Caco-2 (cell line): ENCODE results near the gene HOATZ. TPM values are rescaled to one million over a fixed set of nuclear protein-coding genes. Genes with fewer than 3 reads are reported as not detected.

Source experiments
- BruUV-seq: library from RNA; stranded (reverse); fragments of 400-500 nt; replicated peaks from 2 replicates; lab custom pipeline; 2021; lab: Mats Ljungman, UMichigan
- CTCF ChIA-PET: fragments of 300-600 bp; sonication (Branson Sonifier 250); formaldehyde crosslinking; loops from one replicate; lab custom pipeline; 2022; ENCODE audit warnings: antibody characterized with exemption; lab: Charles Lee
- POLR2A ChIA-PET: fragments of 300-600 bp; sonication (Branson Sonifier 250); formaldehyde crosslinking; loops from one replicate; lab custom pipeline; 2022; ENCODE audit warnings: antibody characterized with exemption; lab: Charles Lee
- DNase-seq, 2 experiments: peaks; one replicate each; pipeline versions ENCODE4 v3.0.0 to v3.0.0-alpha.2; 2020 to 2022
- H3K27me3 ChIP-seq: replicated peaks from 2 replicates; pipeline ENCODE4 v1.6.0; 2011; ENCODE audit warnings: low read length; ENCODE audit not compliant: control insufficient read depth, insufficient read depth
- H3K36me3 ChIP-seq: 2 replicates; pipeline ENCODE4 v1.5.1; 2011; ENCODE audit warnings: low read length; ENCODE audit not compliant: control insufficient read depth, insufficient read depth
- H3K4me1 ChIP-seq: fragments of 250-450 bp; sonication (Bioruptor Pico); 2 replicates; pipeline ENCODE4 v1.5.1; 2020; ENCODE audit warnings: mild to moderate bottlenecking
- H3K4me3 ChIP-seq: 2 replicates; pipeline ENCODE4 v1.5.1; 2011; ENCODE audit warnings: low read depth, mild to moderate bottlenecking, control low read depth, low read length
- H3K9me3 ChIP-seq: fragments of 250-450 bp; sonication (Bioruptor Pico); 2 replicates; pipeline ENCODE4 v1.5.1; 2020; ENCODE audit warnings: mild to moderate bottlenecking, moderate library complexity
- H3K27ac Mint-ChIP-seq: one replicate; pipeline ENCODE4 v1.8.0; 2022; ENCODE audit warnings: mixed read lengths; ENCODE audit not compliant: unreplicated experiment
- H3K27me3 Mint-ChIP-seq: one replicate; pipeline ENCODE4 v1.8.0; 2022; ENCODE audit warnings: mixed read lengths; ENCODE audit not compliant: insufficient read depth, unreplicated experiment
- H3K36me3 Mint-ChIP-seq: one replicate; pipeline ENCODE4 v1.8.0; 2022; ENCODE audit warnings: mild to moderate bottlenecking, mixed read lengths; ENCODE audit not compliant: insufficient read depth, unreplicated experiment
- H3K4me1 Mint-ChIP-seq: one replicate; pipeline ENCODE4 v1.8.0; 2022; ENCODE audit warnings: low read depth, mixed read lengths; ENCODE audit not compliant: unreplicated experiment
- H3K4me3 Mint-ChIP-seq: one replicate; pipeline ENCODE4 v1.8.0; 2022; ENCODE audit warnings: mild to moderate bottlenecking, moderate library complexity, mixed read lengths; ENCODE audit not compliant: unreplicated experiment
- H3K9me3 Mint-ChIP-seq: one replicate; pipeline ENCODE4 v1.8.0; 2022; ENCODE audit warnings: mixed read lengths; ENCODE audit not compliant: unreplicated experiment
- intact Hi-C: fragments of 100-400 bp; cut with micrococcal nuclease; formaldehyde crosslinking; loops from one replicate; pipeline ENCODE4 v1.10.0; 2022; ENCODE audit not compliant: unreplicated experiment
- total RNA-seq: library from RNA; stranded (reverse); gene quantifications from 2 replicates; pipeline ENCODE4 v1.2.3, GENCODE V29; 2022
- TF ChIP-seq, protein P1 (sequence below), 2 experiments: fragments of 200-600 bp in 1 of 2; IDR thresholded peaks; 1 replicate in 1 of 2; 2 replicates in 1 of 2; pipeline versions ENCODE4 v1.5.1 to v1.8.0; 2011 to 2022; ENCODE audit warnings: antibody characterized with exemption in 1 of 2, control low read depth in 1 of 2, inconsistent platforms in 1 of 2, low read depth in 1 of 2, low read length in 1 of 2, mild to moderate bottlenecking in 1 of 2, moderate library complexity in 1 of 2; ENCODE audit not compliant: insufficient read depth in 1 of 2, severe bottlenecking in 1 of 2, unreplicated experiment in 1 of 2

HOATZ gene
- total RNA-seq, 1 experiment from 2014 or later: not detected

DNA sequence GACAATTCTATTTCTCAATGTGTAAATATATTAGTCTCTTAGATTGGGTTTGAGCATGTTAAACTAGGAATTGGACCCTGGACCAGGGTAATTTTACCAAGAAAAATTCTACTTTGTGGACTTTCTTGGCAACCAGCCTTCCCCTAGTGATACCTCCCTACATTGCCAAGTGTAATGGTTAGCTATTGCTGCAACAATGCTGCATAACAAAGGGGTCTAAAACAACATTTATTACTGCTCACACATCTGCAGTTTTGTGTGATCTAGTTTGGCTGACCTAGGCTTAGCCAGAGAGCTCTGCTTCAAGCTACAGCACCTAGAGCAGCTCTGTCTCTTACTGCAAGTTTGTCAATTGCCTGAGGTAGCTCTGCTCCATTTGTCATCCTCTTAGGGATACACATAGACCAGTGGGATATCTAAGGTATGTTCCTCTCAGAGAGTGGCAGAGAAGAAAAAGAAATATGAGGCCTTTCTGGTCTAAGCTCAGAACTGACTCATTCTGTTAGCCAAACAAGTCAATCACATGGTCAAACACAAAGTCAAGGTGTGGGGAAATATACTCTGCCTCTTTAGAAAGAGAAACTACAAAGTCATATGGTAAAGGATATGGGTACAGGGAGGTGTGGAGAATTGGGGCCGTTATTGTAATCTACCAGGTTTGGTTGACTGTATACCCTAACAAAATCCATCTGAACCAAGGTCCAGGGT, 24.0 kb downstream of the HOATZ start:
- Mint-ChIP-seq H3K4me3 (no peak overlapping the region), H3K4me1 (peaks cover 13% of the 10 kb centered on the region), H3K36me3 (no peaks in the 10 kb centered on the region), H3K27ac (no peak overlapping the region), H3K9me3 (no peaks in the 10 kb centered on the region), H3K27me3 (no peaks in the 10 kb centered on the region)
- Histone ChIP-seq H3K27me3 (no peaks in the 10 kb centered on the region), H3K9me3 (no peaks in the 10 kb centered on the region), H3K4me1 (peaks cover 19% of the 10 kb centered on the region), H3K36me3 (no peaks in the 10 kb centered on the region), H3K4me3 (no peak overlapping the region)
- BruUV-seq: no TSS peak
- POLR2A ChIA-PET: no interaction called here
- DNase-seq: no peak
- intact Hi-C loops: no loop called here
- TF ChIP-seq, protein P1, sequence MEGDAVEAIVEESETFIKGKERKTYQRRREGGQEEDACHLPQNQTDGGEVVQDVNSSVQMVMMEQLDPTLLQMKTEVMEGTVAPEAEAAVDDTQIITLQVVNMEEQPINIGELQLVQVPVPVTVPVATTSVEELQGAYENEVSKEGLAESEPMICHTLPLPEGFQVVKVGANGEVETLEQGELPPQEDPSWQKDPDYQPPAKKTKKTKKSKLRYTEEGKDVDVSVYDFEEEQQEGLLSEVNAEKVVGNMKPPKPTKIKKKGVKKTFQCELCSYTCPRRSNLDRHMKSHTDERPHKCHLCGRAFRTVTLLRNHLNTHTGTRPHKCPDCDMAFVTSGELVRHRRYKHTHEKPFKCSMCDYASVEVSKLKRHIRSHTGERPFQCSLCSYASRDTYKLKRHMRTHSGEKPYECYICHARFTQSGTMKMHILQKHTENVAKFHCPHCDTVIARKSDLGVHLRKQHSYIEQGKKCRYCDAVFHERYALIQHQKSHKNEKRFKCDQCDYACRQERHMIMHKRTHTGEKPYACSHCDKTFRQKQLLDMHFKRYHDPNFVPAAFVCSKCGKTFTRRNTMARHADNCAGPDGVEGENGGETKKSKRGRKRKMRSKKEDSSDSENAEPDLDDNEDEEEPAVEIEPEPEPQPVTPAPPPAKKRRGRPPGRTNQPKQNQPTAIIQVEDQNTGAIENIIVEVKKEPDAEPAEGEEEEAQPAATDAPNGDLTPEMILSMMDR (IDR thresholded peaks at IDR 0.05; ENCODE audit: insufficient read depth in 1 of 2, low read depth in 1 of 2, low read length in 1 of 2, severe bottlenecking in 1 of 2, unreplicated experiment in 1 of 2): no peak
- CTCF ChIA-PET: no interaction called here

GRCh38 chr11:111539426-111540113, 25.0 kb downstream of the HOATZ start:
- ChIA-PET CTCF (no interaction called here), POLR2A (no interaction called here)
- Mint-ChIP-seq H3K27me3 (no peaks in the 10 kb centered on the region), H3K4me1 (peaks cover 10% of the 10 kb centered on the region), H3K9me3 (no peaks in the 10 kb centered on the region), H3K27ac (no peak overlapping the region), H3K36me3 (no peaks in the 10 kb centered on the region), H3K4me3 (no peak overlapping the region)
- BruUV-seq: no TSS peak
- H3K36me3 ChIP-seq: no peaks in the 10 kb centered on the region
- TF ChIP-seq, protein P1 (IDR thresholded peaks at IDR 0.05; ENCODE audit: insufficient read depth in 1 of 2, low read depth in 1 of 2, low read length in 1 of 2, severe bottlenecking in 1 of 2, unreplicated experiment in 1 of 2): no peak
- no peak for DNase-seq
- no peaks in the 10 kb centered on the region for H3K27me3 ChIP-seq
- H3K4me3 ChIP-seq: no peak overlapping the region
- H3K4me1 ChIP-seq: peaks cover 17% of the 10 kb centered on the region
- no peaks in the 10 kb centered on the region for H3K9me3 ChIP-seq
- intact Hi-C loops: no loop called here

- H3K9me3 ChIP-seq: no peaks in the 10 kb centered on the region
- DNase-seq: no peak
- ChIA-PET CTCF (no interaction called here), POLR2A (no interaction called here)
- H3K27me3 ChIP-seq: no peaks in the 10 kb centered on the region
- Mint-ChIP-seq H3K4me3 (peak within 1 kb of the TSS; percentile 45), H3K36me3 (no peaks in the 10 kb centered on the region), H3K27ac (no peak within 1 kb of the TSS), H3K4me1 (peaks cover 7% of the 10 kb centered on the region), H3K9me3 (no peaks in the 10 kb centered on the region), H3K27me3 (no peaks in the 10 kb centered on the region)
- TF ChIP-seq, protein P1 (IDR thresholded peaks at IDR 0.05; ENCODE audit: insufficient read depth in 1 of 2, low read depth in 1 of 2, low read length in 1 of 2, severe bottlenecking in 1 of 2, unreplicated experiment in 1 of 2): no peak
- no peaks in the 10 kb centered on the region for H3K36me3 ChIP-seq
- no peak within 1 kb of the TSS for H3K4me3 ChIP-seq
- intact Hi-C loops: no loop called here
- BruUV-seq: no TSS peak
- 0 out of 2 replicates have a peak, but pooled peaks cover 10% of the 10 kb centered on the region for H3K4me1 ChIP-seq
These were observed 25.7 kb downstream of the HOATZ start, which contains the start of gene LAYN for GRCh38 chr11:111540114-111540936. Gene LAYN, plus strand, starts transcription at chr11:111540720. Its CDS starts 124 bp downstream, at chr11:111540844.
